GDM1 (cell line): ENCODE measurements around the gene IFNL4.
"Not testable (repeated sequence)": the region's sequence is repeated elsewhere in the genome, so short reads cannot be mapped to it uniquely, and the experiment has no call there.

Source experiments
- DNase-seq: peaks from one replicate; lab custom pipeline; 2025; lab: John Stamatoyannopoulos, UW

The IFNL4 gene

GRCh38 chr19:39248806-39249205 is at the start of gene IFNL4:
IFNL4 (minus strand) TSS chr19:39248856.
- DNase-seq = no peak

- peak; percentile 22 for DNase-seq
Measured at GRCh38 chr19:39297931-39298634, 49.4 kb upstream of the IFNL4 start.

- no peak for DNase-seq
Measured at GRCh38 chr19:39296906-39297305, 48.2 kb upstream of the IFNL4 start.

- DNase-seq = no peak
Measured at GRCh38 chr19:39296055-39296645, 47.5 kb upstream of the IFNL4 start, which contains the start of gene IFNL1. IFNL1 (plus strand) TSS chr19:39296407; CDS start chr19:39296422, 15 bp downstream.

- no peak for DNase-seq
Measured at GRCh38 chr19:39293394-39293793, 44.7 kb upstream of the IFNL4 start.

GRCh38 chr19:39284032-39284431 is 35.4 kb upstream of the IFNL4 start:
- DNase-seq = no peak

GRCh38 chr19:39282021-39282420 is 33.4 kb upstream of the IFNL4 start:
- no peak for DNase-seq

- no peak for DNase-seq
Measured at GRCh38 chr19:39277598-39277997, 28.9 kb upstream of the IFNL4 start.

GRCh38 chr19:39276740-39277139 is 28.1 kb upstream of the IFNL4 start:
- DNase-seq = no peak

- DNase-seq = no peak
Measured at GRCh38 chr19:39275578-39275977, 26.9 kb upstream of the IFNL4 start.

GRCh38 chr19:39273859-39274258 is 25.2 kb upstream of the IFNL4 start:
- not testable (repeated sequence) for DNase-seq

- DNase-seq = no peak
Measured at GRCh38 chr19:39270036-39270871, 21.6 kb upstream of the IFNL4 start.

GRCh38 chr19:39269369-39269768 is 20.7 kb upstream of the IFNL4 start:
- DNase-seq = not testable (repeated sequence)

- not testable (repeated sequence) for DNase-seq
Measured at GRCh38 chr19:39268531-39269223, 20.0 kb upstream of the IFNL4 start.

- DNase-seq = not testable (repeated sequence)
Measured at GRCh38 chr19:39268085-39268484, 19.4 kb upstream of the IFNL4 start, which contains the start of gene IFNL2. IFNL2 (plus strand) TSS chr19:39268396; CDS start chr19:39268569, 173 bp downstream.

- no peak for DNase-seq
Measured at GRCh38 chr19:39265321-39265916, 16.8 kb upstream of the IFNL4 start.

- DNase-seq = no peak
Measured at GRCh38 chr19:39264306-39265290, 15.9 kb upstream of the IFNL4 start.

- no peak for DNase-seq
Measured at GRCh38 chr19:39263912-39264305, 15.3 kb upstream of the IFNL4 start.

GRCh38 chr19:39262496-39262895 is 13.8 kb upstream of the IFNL4 start:
- no peak for DNase-seq

GRCh38 chr19:39261704-39262103 is 13.0 kb upstream of the IFNL4 start:
- DNase-seq = no peak
